Hepatocyte (in vitro differentiated cells): ENCODE measurements around the gene LITAF. TPM values are rescaled to one million over a fixed set of nuclear protein-coding genes. Genes with fewer than 3 reads are reported as not detected.

Experiments used
- DNase-seq: peaks from one replicate; pipeline ENCODE4 v3.0.0-alpha.2; 2016; ENCODE audit warnings: low spot score
- H2AFZ ChIP-seq: fragments of 200-600 bp; sonication (generic); 2 replicates; pipeline ENCODE4 v1.6.0; 2016; ENCODE audit warnings: antibody characterized with exemption, mild to moderate bottlenecking
- H3K27ac ChIP-seq: fragments of 200-600 bp; sonication (generic); 2 replicates; pipeline ENCODE4 v1.5.1; 2016; ENCODE audit warnings: mild to moderate bottlenecking
- H3K27me3 ChIP-seq: fragments of 200-600 bp; sonication (generic); 2 replicates; pipeline ENCODE4 v1.6.1; 2016
- H3K36me3 ChIP-seq: fragments of 200-600 bp; sonication (generic); replicated peaks from 2 replicates; pipeline ENCODE4 v1.5.1; 2016; ENCODE audit warnings: low read depth; ENCODE audit not compliant: insufficient read depth
- H3K4me1 ChIP-seq: fragments of 200-600 bp; sonication (generic); 2 replicates; pipeline ENCODE4 v1.5.1; 2016; ENCODE audit warnings: mild to moderate bottlenecking, moderate library complexity; ENCODE audit not compliant: insufficient read depth
- H3K4me2 ChIP-seq: fragments of 200-600 bp; sonication (generic); 2 replicates; pipeline ENCODE4 v1.6.0; 2016
- H3K4me3 ChIP-seq: fragments of 200-600 bp; sonication (generic); 2 replicates; pipeline ENCODE4 v1.5.1; 2016; ENCODE audit warnings: mild to moderate bottlenecking
- H3K79me2 ChIP-seq: fragments of 200-600 bp; sonication (generic); 2 replicates; pipeline ENCODE4 v1.6.0; 2017; ENCODE audit warnings: mild to moderate bottlenecking
- H3K9me2 ChIP-seq: fragments of 200-600 bp; sonication (generic); replicated peaks from 2 replicates; pipeline ENCODE4 v1.6.0; 2017; ENCODE audit warnings: mild to moderate bottlenecking; ENCODE audit not compliant: insufficient read depth
- H3K9me3 ChIP-seq: fragments of 200-600 bp; sonication (generic); 2 replicates; pipeline ENCODE4 v1.5.1; 2016; ENCODE audit warnings: low read depth, mild to moderate bottlenecking
- H4K20me1 ChIP-seq: fragments of 200-600 bp; sonication (generic); 2 replicates; pipeline ENCODE4 v1.6.0; 2016; ENCODE audit warnings: mild to moderate bottlenecking; ENCODE audit not compliant: insufficient read depth, poor library complexity, severe bottlenecking
- EZH2 ChIP-seq: fragments of 200-600 bp; sonication (generic); IDR thresholded peaks from 2 replicates; pipeline ENCODE4 v1.6.1; 2016; ENCODE audit warnings: antibody characterized with exemption, mild to moderate bottlenecking, borderline replicate concordance
- EZH2phosphoT487 ChIP-seq: fragments of 200-600 bp; sonication (generic); IDR thresholded peaks from one replicate; pipeline ENCODE4 v1.6.1; 2018; ENCODE audit warnings: antibody characterized with exemption, mild to moderate bottlenecking, low read depth, moderate library complexity; ENCODE audit not compliant: unreplicated experiment, severe bottlenecking
- WGBS: methylation state at CpG from one replicate; pipeline ENCODE4 v1.1.6; 2016; ENCODE audit warnings: low lambda C conversion rate; ENCODE audit errors: missing lambda C conversion rate; 5-methylcytosine and 5-hydroxymethylcytosine counted together
- polyA plus RNA-seq: library from polyadenylated mRNA; unstranded; fragments of >200 nt; fragmentation: Nextera tagmentation; extraction: Ambion mirVana; gene quantifications from 2 replicates; pipeline ENCODE4 v1.2.1, GENCODE V29; 2016
- total RNA-seq: library from RNA; depleted of rRNA; stranded (reverse); fragments of >200 nt; gene quantifications from 2 replicates; pipeline ENCODE4 v1.2.3, GENCODE V29; 2014
- TF ChIP-seq, protein P1 (sequence below): fragments of 200-600 bp; sonication (generic); IDR thresholded peaks from 2 replicates; pipeline ENCODE4 v1.5.1; 2016; ENCODE audit warnings: antibody characterized with exemption, mild to moderate bottlenecking; ENCODE audit not compliant: poor library complexity

Gene LITAF
- total and polyA plus RNA-seq, 2 experiments from 2014 or later, result 65.6 to 134 TPM

DNA sequence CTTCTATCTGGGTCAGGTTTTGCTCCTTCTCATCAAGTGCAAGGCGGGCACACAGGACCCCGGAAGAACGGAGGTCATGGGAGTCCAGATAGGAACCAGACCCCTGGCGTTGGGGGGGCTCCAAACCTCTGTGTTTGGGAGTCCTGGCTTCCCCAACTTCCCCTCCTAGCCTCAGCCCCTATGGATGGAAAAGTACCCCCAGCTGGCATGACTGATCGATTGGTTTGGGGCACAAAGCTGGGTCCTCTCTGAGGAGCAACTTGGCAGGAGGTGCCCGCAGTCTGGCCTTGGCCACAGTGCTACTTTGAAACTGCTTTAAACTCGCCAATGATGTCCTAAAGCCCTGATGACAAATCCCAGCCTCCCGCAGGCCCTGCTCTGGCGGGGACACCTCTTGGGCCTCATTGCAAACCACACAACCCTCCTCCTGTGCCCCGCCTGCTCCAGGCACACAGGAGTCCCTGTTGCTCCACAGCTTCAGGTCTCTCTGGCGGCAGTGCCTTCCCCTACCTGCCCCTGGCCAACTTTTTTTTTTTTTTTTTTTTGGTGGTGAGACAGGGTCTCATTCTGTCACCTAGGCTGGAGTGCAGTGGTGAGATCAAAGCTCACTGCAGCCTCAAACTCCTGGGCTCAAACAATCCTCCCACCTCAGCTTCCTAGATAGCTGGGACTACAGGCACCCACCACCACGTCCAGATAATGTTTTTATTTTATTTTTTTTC is 43.5 kb upstream of the LITAF start:
- Histone ChIP-seq H3K4me2 (no peak overlapping the region), H3K9me3 (no peaks in the 10 kb centered on the region), H3K36me3 (no peaks in the 10 kb centered on the region), H2AFZ (no peak overlapping the region), H3K27me3 (no peaks in the 10 kb centered on the region), H3K79me2 (no peaks in the 10 kb centered on the region), H3K4me1 (peaks cover 24% of the 10 kb centered on the region), H3K27ac (peak overlapping the region; percentile 40), H4K20me1 (no peaks in the 10 kb centered on the region), H3K9me2 (no peaks in the 10 kb centered on the region), H3K4me3 (no peak overlapping the region)
- no peak for DNase-seq
- WGBS, result 86% methylated on average over 12 of the region's 12 CpGs
- TF ChIP-seq EZH2, result no peak
- TF ChIP-seq EZH2phosphoT487, result no peak

DNA sequence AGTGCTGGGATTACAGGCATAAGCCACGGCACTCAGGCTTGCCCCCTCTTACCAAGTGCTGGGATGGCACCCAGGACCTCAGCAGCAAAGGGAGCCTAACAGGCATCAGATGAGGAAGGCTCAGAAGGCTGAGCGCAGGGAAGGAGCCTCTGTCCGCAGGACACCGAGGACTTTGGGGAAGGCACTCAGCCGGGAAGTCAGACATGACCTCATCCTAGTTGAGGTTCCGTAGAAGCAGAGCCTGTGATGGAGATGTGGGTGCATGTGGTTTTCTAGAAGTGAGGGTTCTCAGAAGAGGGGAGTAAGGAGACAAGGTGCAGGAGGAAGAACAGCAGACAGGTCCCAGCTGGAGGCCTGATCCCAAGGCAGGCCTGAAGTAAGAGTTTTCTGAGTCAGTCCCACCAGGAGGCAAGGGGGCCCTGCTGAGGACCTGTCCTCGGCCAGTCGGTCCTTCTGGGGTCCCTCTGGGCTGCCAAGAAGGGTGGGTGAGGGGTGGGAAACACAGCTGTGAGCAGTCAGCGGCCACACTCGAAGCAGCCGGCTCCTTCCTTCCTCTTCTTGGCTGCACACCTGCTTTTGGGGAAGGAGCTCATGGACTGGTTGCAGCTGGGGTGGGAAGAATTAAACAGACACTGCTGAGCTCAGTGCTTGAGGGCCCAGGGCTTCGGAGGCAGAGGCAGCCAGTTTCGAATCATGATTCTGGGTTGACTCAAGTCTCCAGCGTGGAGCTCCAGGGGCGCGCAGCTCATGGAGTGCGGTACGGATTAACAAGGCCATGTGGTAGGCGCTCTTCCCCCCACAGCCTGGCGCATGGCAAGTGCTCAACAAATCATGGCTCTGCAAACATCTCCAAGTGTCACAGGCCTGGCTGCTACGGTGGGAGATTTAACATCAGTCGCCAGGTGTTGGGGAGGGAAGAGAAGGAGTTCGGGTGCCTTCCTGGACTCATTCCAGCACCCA is 42.6 kb upstream of the LITAF start:
- Histone ChIP-seq H2AFZ (no peak overlapping the region), H3K79me2 (no peaks in the 10 kb centered on the region), H3K36me3 (no peaks in the 10 kb centered on the region), H3K27ac (peak overlapping the region; percentile 40), H3K4me2 (no peak overlapping the region), H3K4me1 (peaks cover 23% of the 10 kb centered on the region), H3K9me2 (no peaks in the 10 kb centered on the region), H3K27me3 (no peaks in the 10 kb centered on the region), H4K20me1 (no peaks in the 10 kb centered on the region), H3K4me3 (no peak overlapping the region), H3K9me3 (no peaks in the 10 kb centered on the region)
- 84% methylated on average over 23 of the region's 23 CpGs for WGBS
- TF ChIP-seq EZH2 (no peak), EZH2phosphoT487 (no peak)
- TF ChIP-seq, protein P1, sequence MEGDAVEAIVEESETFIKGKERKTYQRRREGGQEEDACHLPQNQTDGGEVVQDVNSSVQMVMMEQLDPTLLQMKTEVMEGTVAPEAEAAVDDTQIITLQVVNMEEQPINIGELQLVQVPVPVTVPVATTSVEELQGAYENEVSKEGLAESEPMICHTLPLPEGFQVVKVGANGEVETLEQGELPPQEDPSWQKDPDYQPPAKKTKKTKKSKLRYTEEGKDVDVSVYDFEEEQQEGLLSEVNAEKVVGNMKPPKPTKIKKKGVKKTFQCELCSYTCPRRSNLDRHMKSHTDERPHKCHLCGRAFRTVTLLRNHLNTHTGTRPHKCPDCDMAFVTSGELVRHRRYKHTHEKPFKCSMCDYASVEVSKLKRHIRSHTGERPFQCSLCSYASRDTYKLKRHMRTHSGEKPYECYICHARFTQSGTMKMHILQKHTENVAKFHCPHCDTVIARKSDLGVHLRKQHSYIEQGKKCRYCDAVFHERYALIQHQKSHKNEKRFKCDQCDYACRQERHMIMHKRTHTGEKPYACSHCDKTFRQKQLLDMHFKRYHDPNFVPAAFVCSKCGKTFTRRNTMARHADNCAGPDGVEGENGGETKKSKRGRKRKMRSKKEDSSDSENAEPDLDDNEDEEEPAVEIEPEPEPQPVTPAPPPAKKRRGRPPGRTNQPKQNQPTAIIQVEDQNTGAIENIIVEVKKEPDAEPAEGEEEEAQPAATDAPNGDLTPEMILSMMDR, result no peak
- no peak for DNase-seq

DNA sequence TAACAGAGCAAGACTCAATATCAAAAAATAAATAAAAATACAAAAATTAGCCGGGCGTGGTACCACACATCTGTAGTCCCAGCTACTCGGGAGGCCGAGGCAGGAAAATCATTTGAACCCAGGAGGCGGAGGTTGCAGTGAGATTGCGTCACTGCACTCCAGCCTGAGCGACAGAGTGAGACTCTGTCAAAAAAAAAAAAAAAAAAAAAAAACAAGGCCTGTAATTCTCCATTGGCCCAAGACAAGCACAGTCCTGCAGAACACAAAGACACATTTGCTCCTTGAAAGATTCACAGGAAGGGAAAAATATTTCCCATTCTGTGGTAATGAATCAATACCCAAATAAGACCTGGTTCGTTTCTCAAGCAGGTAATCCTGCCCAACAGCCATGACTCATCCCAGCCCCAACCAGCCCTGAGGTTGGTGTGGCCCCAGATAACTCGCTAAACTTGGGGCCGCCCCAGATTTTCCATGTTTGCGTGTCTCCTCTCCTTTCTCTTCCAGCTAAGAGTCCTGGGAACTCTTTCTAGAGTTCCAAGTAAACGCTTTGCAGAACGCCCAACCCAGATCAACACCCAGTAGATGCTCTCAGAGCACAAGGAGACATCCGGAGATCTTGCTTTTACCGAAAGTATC is 41.2 kb upstream of the LITAF start:
- H3K9me2 ChIP-seq, result no peaks in the 10 kb centered on the region
- no peaks in the 10 kb centered on the region for H4K20me1 ChIP-seq
- H3K36me3 ChIP-seq, result no peaks in the 10 kb centered on the region
- DNase-seq, result peak; percentile 54
- peak overlapping the region; percentile 40 for H3K27ac ChIP-seq
- 72% methylated on average over 15 of the region's 15 CpGs for WGBS
- H2AFZ ChIP-seq, result no peak overlapping the region
- H3K27me3 ChIP-seq, result no peaks in the 10 kb centered on the region
- H3K9me3 ChIP-seq, result no peaks in the 10 kb centered on the region
- peaks cover 18% of the 10 kb centered on the region for H3K4me1 ChIP-seq
- no peaks in the 10 kb centered on the region for H3K79me2 ChIP-seq
- H3K4me3 ChIP-seq, result no peak overlapping the region
- H3K4me2 ChIP-seq, result no peak overlapping the region
- TF ChIP-seq, protein P1, result no peak
